ENCODE data around the gene C5AR1. TPM values are rescaled to one million over a fixed set of nuclear protein-coding genes. Genes with fewer than 3 reads are reported as not detected.

C5AR1 gene
- total and polyA plus RNA-seq, 2 donors from 2014 or later, result 6.5 to 26.6 TPM

GRCh38 chr19:47315125-47315821, 5.6 kb downstream of the C5AR1 start:
- FAIRE-seq (no peak), DNase-seq (no peak)
- no peak overlapping the region for H3K27ac ChIP-seq (ENCODE audit: low read depth in 2 of 2, low read length in 2 of 2)
- no peaks in the 10 kb centered on the region for H3K4me1 ChIP-seq (ENCODE audit: control insufficient read depth in 2 of 3, insufficient read depth in 2 of 3, low read depth in 1 of 3, low read length in 3 of 3)
- TF ChIP-seq, protein P1, sequence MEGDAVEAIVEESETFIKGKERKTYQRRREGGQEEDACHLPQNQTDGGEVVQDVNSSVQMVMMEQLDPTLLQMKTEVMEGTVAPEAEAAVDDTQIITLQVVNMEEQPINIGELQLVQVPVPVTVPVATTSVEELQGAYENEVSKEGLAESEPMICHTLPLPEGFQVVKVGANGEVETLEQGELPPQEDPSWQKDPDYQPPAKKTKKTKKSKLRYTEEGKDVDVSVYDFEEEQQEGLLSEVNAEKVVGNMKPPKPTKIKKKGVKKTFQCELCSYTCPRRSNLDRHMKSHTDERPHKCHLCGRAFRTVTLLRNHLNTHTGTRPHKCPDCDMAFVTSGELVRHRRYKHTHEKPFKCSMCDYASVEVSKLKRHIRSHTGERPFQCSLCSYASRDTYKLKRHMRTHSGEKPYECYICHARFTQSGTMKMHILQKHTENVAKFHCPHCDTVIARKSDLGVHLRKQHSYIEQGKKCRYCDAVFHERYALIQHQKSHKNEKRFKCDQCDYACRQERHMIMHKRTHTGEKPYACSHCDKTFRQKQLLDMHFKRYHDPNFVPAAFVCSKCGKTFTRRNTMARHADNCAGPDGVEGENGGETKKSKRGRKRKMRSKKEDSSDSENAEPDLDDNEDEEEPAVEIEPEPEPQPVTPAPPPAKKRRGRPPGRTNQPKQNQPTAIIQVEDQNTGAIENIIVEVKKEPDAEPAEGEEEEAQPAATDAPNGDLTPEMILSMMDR (IDR thresholded peaks at IDR 0.05; ENCODE audit: borderline replicate concordance, extremely low read depth, insufficient read depth), result no peak
- intact Hi-C loops (cut with DNase I), result no loop called here
- no peaks in the 10 kb centered on the region for H3K9me3 ChIP-seq (ENCODE audit: control insufficient read depth in 2 of 3, insufficient read depth in 1 of 3, low read length in 3 of 3)
- no peaks in the 10 kb centered on the region for H3K27me3 ChIP-seq (ENCODE audit: control insufficient read depth, insufficient read depth, low read length)
- no peak overlapping the region for H3K9ac ChIP-seq (ENCODE audit: low read length in 3 of 3)
- H3K36me3 ChIP-seq (ENCODE audit: control insufficient read depth in 2 of 3, insufficient read depth in 3 of 3, low read length in 3 of 3), result no peaks in the 10 kb centered on the region
- H3K4me3 ChIP-seq (ENCODE audit: low read length in 3 of 3), result no peak overlapping the region

DNA sequence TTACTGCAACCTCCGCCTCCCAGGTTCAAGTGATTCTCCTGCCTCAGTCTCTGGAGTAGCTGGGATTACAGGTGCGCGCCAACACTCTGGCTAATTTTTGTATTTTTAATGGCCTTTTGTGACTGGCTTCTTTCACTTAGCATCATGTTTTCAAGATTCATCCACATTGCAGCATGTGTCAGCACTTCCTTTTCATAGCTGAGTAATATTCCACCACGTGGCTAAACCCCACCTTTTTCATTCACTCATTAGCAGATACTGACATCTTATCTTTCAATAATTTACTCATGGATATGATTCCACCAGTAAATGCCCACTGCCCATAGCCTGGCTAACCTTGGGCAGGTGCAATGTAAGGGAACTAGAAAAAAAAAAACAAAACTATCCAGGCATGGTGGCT, 6.9 kb downstream of the C5AR1 start:
- Histone ChIP-seq H3K27ac (ENCODE audit: low read depth in 2 of 2, low read length in 2 of 2) (no peak overlapping the region), H3K9ac (ENCODE audit: low read length in 3 of 3) (no peak overlapping the region), H3K4me3 (ENCODE audit: low read length in 3 of 3) (no peak overlapping the region), H3K27me3 (ENCODE audit: control insufficient read depth, insufficient read depth, low read length) (no peaks in the 10 kb centered on the region), H3K4me1 (ENCODE audit: control insufficient read depth in 2 of 3, insufficient read depth in 2 of 3, low read depth in 1 of 3, low read length in 3 of 3) (no peaks in the 10 kb centered on the region), H3K36me3 (ENCODE audit: control insufficient read depth in 2 of 3, insufficient read depth in 3 of 3, low read length in 3 of 3) (no peaks in the 10 kb centered on the region), H3K9me3 (ENCODE audit: control insufficient read depth in 2 of 3, insufficient read depth in 1 of 3, low read length in 3 of 3) (peaks cover 0 to 1% (median 0%) of the 10 kb centered on the region in 3 donors)
- TF ChIP-seq, protein P1 (IDR thresholded peaks at IDR 0.05; ENCODE audit: borderline replicate concordance, extremely low read depth, insufficient read depth), result no peak
- intact Hi-C loops (cut with DNase I), result no loop called here
- FAIRE-seq (no peak), DNase-seq (no peak)

GRCh38 chr19:47319923-47320871, 10.5 kb downstream of the C5AR1 start:
- Histone ChIP-seq H3K36me3 (ENCODE audit: control insufficient read depth in 2 of 3, insufficient read depth in 3 of 3, low read length in 3 of 3) (no peaks in the 10 kb centered on the region), H3K27ac (ENCODE audit: low read depth in 2 of 2, low read length in 2 of 2) (no peak overlapping the region), H3K4me1 (ENCODE audit: control insufficient read depth in 2 of 3, insufficient read depth in 2 of 3, low read depth in 1 of 3, low read length in 3 of 3) (no peaks in the 10 kb centered on the region), H3K27me3 (ENCODE audit: control insufficient read depth, insufficient read depth, low read length) (no peaks in the 10 kb centered on the region), H3K9me3 (ENCODE audit: control insufficient read depth in 2 of 3, insufficient read depth in 1 of 3, low read length in 3 of 3) (peaks cover 0 to 4% (median 0%) of the 10 kb centered on the region in 3 donors), H3K4me3 (ENCODE audit: low read length in 3 of 3) (no peak overlapping the region), H3K9ac (ENCODE audit: low read length in 3 of 3) (no peak overlapping the region)
- no peak for DNase-seq
- intact Hi-C loops (cut with DNase I), result no loop called here
- FAIRE-seq, result no peak
- TF ChIP-seq, protein P1 (IDR thresholded peaks at IDR 0.05; ENCODE audit: borderline replicate concordance, extremely low read depth, insufficient read depth), result no peak

Measured in kidney (tissue), 14 donors.